HEK293 (cell line): ENCODE results near the gene TNFRSF6B.

Experiments
- CTCF ChIA-PET: fragments of 350-600 bp; formaldehyde crosslinking; extraction: SDS; loops from one replicate; lab custom pipeline; 2021; ENCODE audit warnings: antibody characterized with exemption; lab: Yijun Ruan, JAX
- POLR2A ChIA-PET: fragments of 300-600 bp; formaldehyde crosslinking; extraction: SDS; loops from one replicate; lab custom pipeline; 2020; ENCODE audit warnings: antibody characterized with exemption, inconsistent platforms; lab: Yijun Ruan, JAX
- H3K27ac ChIP-seq: fragments of 200-500 bp; sonication (Bioruptor generic); 2 replicates; pipeline ENCODE4 v1.5.1; 2014; ENCODE audit warnings: low read depth, low read length, control low read depth, inconsistent platforms; ENCODE audit errors: extremely low read depth
- H3K36me3 ChIP-seq, 2 experiments: fragments of 200-500 bp in 1 of 2; sonication (Bioruptor generic) in 1 of 2; 1 replicate in 1 of 2; 2 replicates in 1 of 2; pipeline ENCODE4 v1.5.1; 2014 to 2017; ENCODE audit warnings: inconsistent platforms in 2 of 2, low read length in 2 of 2; ENCODE audit not compliant: control insufficient read depth in 2 of 2, insufficient read depth in 1 of 2
- H3K4me1 ChIP-seq: fragments of 200-500 bp; sonication (Bioruptor generic); 2 replicates; pipeline ENCODE4 v1.5.1; 2014; ENCODE audit warnings: mild to moderate bottlenecking, low read length, inconsistent platforms; ENCODE audit not compliant: control insufficient read depth, insufficient read depth
- H3K4me3 ChIP-seq: 2 replicates; pipeline ENCODE4 v1.5.1; 2011; ENCODE audit warnings: low read depth, mild to moderate bottlenecking, control low read depth, low read length, moderate library complexity
- H3K9me3 ChIP-seq: fragments of 200-500 bp; sonication (Bioruptor generic); 2 replicates; pipeline ENCODE4 v1.5.1; 2014; ENCODE audit warnings: low read depth, low read length, inconsistent platforms; ENCODE audit not compliant: control insufficient read depth, insufficient read depth
- KLF10 ChIP-seq: fragments of 450-650 bp; IDR thresholded peaks from 2 replicates; pipeline ENCODE4 v1.5.1; 2018; ENCODE audit warnings: missing biosample characterization, mild to moderate bottlenecking, missing genetic modification characterization
- SCRT2 ChIP-seq: fragments of 450-650 bp; formaldehyde crosslinking; IDR thresholded peaks from 2 replicates; pipeline ENCODE4 v1.5.1; 2016; ENCODE audit warnings: missing biosample characterization, missing genetic modification characterization
- ZBTB17 ChIP-seq: fragments of 450-650 bp; formaldehyde crosslinking; IDR thresholded peaks from 2 replicates; pipeline ENCODE4 v1.5.1; 2016; ENCODE audit warnings: missing biosample characterization, missing genetic modification characterization
- ZNF132 ChIP-seq: fragments of 450-650 bp; formaldehyde crosslinking; IDR thresholded peaks from 2 replicates; pipeline ENCODE4 v1.5.1; 2017; ENCODE audit warnings: missing biosample characterization, missing genetic modification characterization, borderline replicate concordance
- ZNF221 ChIP-seq: fragments of 450-650 bp; formaldehyde crosslinking; IDR thresholded peaks from 2 replicates; pipeline ENCODE4 v1.5.1; 2017; ENCODE audit warnings: missing biosample characterization, missing genetic modification characterization, borderline replicate concordance
- ZNF223 ChIP-seq: fragments of 450-650 bp; formaldehyde crosslinking; IDR thresholded peaks from 2 replicates; pipeline ENCODE4 v1.5.1; 2016; ENCODE audit warnings: missing biosample characterization, missing genetic modification characterization
- ZNF302 ChIP-seq: fragments of 450-650 bp; formaldehyde crosslinking; IDR thresholded peaks from 2 replicates; pipeline ENCODE4 v1.5.1; 2016; ENCODE audit warnings: missing biosample characterization, missing genetic modification characterization, low read depth
- ZNF341 ChIP-seq: fragments of 450-650 bp; formaldehyde crosslinking; IDR thresholded peaks from 2 replicates; pipeline ENCODE4; 2016; ENCODE audit warnings: low read depth, missing biosample characterization, missing genetic modification characterization
- ZNF404 ChIP-seq: fragments of 450-650 bp; formaldehyde crosslinking; IDR thresholded peaks from 2 replicates; pipeline ENCODE4 v1.5.1; 2017; ENCODE audit warnings: missing biosample characterization, missing genetic modification characterization
- ZNF510 ChIP-seq: fragments of 450-650 bp; formaldehyde crosslinking; IDR thresholded peaks from 2 replicates; pipeline ENCODE4 v1.5.1; 2018; ENCODE audit warnings: mild to moderate bottlenecking, missing genetic modification characterization, missing biosample characterization; ENCODE audit not compliant: insufficient replicate concordance
- ZNF514 ChIP-seq: fragments of 450-650 bp; formaldehyde crosslinking; IDR thresholded peaks from 2 replicates; pipeline ENCODE4 v1.5.1; 2016; ENCODE audit warnings: missing biosample characterization, missing genetic modification characterization
- ZNF548 ChIP-seq: fragments of 450-650 bp; formaldehyde crosslinking; IDR thresholded peaks from 2 replicates; pipeline ENCODE4 v1.5.1; 2016; ENCODE audit warnings: missing biosample characterization, missing genetic modification characterization
- ZNF571 ChIP-seq: fragments of 450-650 bp; formaldehyde crosslinking; IDR thresholded peaks from 2 replicates; pipeline ENCODE4 v1.5.0; 2017; ENCODE audit warnings: missing biosample characterization, missing genetic modification characterization
- ZNF596 ChIP-seq: fragments of 450-650 bp; IDR thresholded peaks from 2 replicates; pipeline ENCODE4 v1.5.0; 2018; ENCODE audit warnings: missing biosample characterization, mild to moderate bottlenecking, missing genetic modification characterization, moderate library complexity
- ZNF654 ChIP-seq: fragments of 450-650 bp; formaldehyde crosslinking; IDR thresholded peaks from 2 replicates; pipeline ENCODE4 v1.5.1; 2016; ENCODE audit warnings: low read depth, missing biosample characterization, missing genetic modification characterization
- ZNF776 ChIP-seq: fragments of 450-650 bp; formaldehyde crosslinking; IDR thresholded peaks from 2 replicates; pipeline ENCODE4 v1.5.0; 2017; ENCODE audit warnings: missing biosample characterization, missing genetic modification characterization, borderline replicate concordance
- TF ChIP-seq, protein P1 (sequence below): fragments of 450-650 bp; formaldehyde crosslinking; IDR thresholded peaks from 2 replicates; pipeline ENCODE4 v1.5.1; 2016; ENCODE audit warnings: missing biosample characterization, missing genetic modification characterization
- TF ChIP-seq, protein P2 (sequence below): fragments of 450-650 bp; formaldehyde crosslinking; IDR thresholded peaks from 2 replicates; pipeline ENCODE4 v1.5.1; 2016; ENCODE audit warnings: missing biosample characterization, missing genetic modification characterization
- TF ChIP-seq, protein P3 (sequence below): fragments of 450-650 bp; formaldehyde crosslinking; IDR thresholded peaks from 2 replicates; pipeline ENCODE4 v1.5.1; 2016; ENCODE audit warnings: missing biosample characterization, missing genetic modification characterization, borderline replicate concordance
- TF ChIP-seq, protein P4 (sequence below): fragments of 450-650 bp; formaldehyde crosslinking; IDR thresholded peaks from 2 replicates; pipeline ENCODE4 v1.5.1; 2016; ENCODE audit warnings: missing biosample characterization, missing genetic modification characterization, low read depth
- TF ChIP-seq, protein P5 (sequence below): fragments of 450-650 bp; formaldehyde crosslinking; IDR thresholded peaks from 2 replicates; pipeline ENCODE4 v1.5.1; 2017; ENCODE audit warnings: missing biosample characterization, missing genetic modification characterization
- TF ChIP-seq, protein P6 (sequence below): fragments of 450-650 bp; IDR thresholded peaks from 2 replicates; pipeline ENCODE4 v1.5.1; 2018; ENCODE audit warnings: missing biosample characterization, missing genetic modification characterization
- TF ChIP-seq, protein P7 (sequence below): fragments of 450-650 bp; formaldehyde crosslinking; IDR thresholded peaks from 2 replicates; pipeline ENCODE4 v1.5.1; 2016; ENCODE audit warnings: missing biosample characterization, missing genetic modification characterization

TNFRSF6B gene

DNA sequence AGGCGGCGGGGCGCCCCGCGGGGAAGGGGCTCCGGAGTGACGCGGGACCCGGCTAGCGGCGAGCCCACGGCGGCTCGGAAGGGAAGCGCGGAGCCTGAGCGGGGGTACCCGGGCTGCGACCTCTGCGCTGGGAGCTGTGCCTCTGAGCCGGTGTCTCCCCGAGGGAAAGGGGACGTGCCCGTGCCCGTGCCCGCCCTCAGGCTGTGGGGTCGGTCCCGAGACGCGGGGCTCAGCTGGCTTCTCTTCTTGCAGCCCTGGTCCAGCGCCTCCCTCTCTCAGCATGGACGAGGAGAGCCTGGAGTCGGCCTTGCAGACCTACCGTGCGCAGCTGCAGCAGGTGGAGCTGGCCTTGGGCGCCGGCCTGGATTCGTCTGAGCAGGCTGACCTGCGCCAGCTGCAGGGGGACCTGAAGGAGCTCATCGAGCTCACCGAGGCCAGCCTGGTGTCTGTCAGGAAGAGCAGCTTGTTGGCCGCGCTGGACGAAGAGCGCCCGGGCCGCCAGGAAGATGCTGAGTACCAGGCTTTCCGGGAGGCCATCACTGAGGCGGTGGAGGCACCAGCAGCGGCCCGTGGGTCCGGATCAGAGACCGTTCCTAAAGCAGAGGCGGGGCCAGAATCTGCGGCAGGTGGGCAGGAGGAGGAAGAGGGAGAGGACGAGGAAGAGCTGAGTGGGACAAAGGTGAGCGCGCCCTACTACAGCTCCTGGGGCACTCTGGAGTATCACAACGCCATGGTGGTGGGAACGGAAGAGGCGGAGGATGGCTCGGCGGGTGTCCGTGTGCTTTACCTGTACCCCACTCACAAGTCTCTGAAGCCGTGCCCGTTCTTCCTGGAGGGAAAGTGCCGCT is 12.1 kb downstream of the TNFRSF6B start:
- POLR2A ChIA-PET = interaction anchor here (0.5 to 3.3 kb wide), 15 partner anchors 10 to 272 kb away, joined by 3 to 16 read pairs (median 6); partner anchors contain the start of genes DNAJC5, LIME1, PRPF6 and RTEL1
- H3K4me1 ChIP-seq = 0 out of 2 replicates have a peak, but pooled peaks cover 3% of the 10 kb centered on the region
- peaks cover 39 to 72% of the 10 kb centered on the region in 2 experiments for H3K36me3 ChIP-seq
- CTCF ChIA-PET = interaction anchor here (0.6 to 0.8 kb wide), 6 partner anchors 25 to 1069 kb away, joined by 3 to 4 read pairs (median 3); no protein-coding TSS in a partner anchor
- H3K9me3 ChIP-seq = no peaks in the 10 kb centered on the region
- H3K27ac ChIP-seq = peak overlapping the region; percentile 71; the same call in 1 of the 2 replicates
- H3K4me3 ChIP-seq = peak overlapping the region; percentile 81
- TF ChIP-seq, protein P1, sequence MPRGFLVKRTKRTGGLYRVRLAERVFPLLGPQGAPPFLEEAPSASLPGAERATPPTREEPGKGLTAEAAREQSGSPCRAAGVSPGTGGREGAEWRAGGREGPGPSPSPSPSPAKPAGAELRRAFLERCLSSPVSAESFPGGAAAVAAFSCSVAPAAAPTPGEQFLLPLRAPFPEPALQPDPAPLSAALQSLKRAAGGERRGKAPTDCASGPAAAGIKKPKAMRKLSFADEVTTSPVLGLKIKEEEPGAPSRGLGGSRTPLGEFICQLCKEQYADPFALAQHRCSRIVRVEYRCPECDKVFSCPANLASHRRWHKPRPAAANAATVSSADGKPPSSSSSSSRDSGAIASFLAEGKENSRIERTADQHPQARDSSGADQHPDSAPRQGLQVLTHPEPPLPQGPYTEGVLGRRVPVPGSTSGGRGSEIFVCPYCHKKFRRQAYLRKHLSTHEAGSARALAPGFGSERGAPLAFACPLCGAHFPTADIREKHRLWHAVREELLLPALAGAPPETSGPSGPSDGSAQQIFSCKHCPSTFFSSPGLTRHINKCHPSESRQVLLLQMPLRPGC (tag by site-specific recombination) = no peak
- TF ChIP-seq ZNF510 (tag by site-specific recombination) = no peak
- TF ChIP-seq ZNF596 (tag by site-specific recombination) = no peak
- no peak for TF ChIP-seq ZNF654 (tag by site-specific recombination)
- peak; percentile 30 for TF ChIP-seq SCRT2 (tag by site-specific recombination)
- no peak for TF ChIP-seq ZNF223 (tag by site-specific recombination)
- TF ChIP-seq ZNF221 (tag by site-specific recombination) = no peak
- TF ChIP-seq, protein P2, sequence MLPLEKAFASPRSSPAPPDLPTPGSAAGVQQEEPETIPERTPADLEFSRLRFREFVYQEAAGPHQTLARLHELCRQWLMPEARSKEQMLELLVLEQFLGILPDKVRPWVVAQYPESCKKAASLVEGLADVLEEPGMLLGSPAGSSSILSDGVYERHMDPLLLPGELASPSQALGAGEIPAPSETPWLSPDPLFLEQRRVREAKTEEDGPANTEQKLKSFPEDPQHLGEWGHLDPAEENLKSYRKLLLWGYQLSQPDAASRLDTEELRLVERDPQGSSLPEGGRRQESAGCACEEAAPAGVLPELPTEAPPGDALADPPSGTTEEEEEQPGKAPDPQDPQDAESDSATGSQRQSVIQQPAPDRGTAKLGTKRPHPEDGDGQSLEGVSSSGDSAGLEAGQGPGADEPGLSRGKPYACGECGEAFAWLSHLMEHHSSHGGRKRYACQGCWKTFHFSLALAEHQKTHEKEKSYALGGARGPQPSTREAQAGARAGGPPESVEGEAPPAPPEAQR (tag by site-specific recombination) = no peak
- TF ChIP-seq, protein P3, sequence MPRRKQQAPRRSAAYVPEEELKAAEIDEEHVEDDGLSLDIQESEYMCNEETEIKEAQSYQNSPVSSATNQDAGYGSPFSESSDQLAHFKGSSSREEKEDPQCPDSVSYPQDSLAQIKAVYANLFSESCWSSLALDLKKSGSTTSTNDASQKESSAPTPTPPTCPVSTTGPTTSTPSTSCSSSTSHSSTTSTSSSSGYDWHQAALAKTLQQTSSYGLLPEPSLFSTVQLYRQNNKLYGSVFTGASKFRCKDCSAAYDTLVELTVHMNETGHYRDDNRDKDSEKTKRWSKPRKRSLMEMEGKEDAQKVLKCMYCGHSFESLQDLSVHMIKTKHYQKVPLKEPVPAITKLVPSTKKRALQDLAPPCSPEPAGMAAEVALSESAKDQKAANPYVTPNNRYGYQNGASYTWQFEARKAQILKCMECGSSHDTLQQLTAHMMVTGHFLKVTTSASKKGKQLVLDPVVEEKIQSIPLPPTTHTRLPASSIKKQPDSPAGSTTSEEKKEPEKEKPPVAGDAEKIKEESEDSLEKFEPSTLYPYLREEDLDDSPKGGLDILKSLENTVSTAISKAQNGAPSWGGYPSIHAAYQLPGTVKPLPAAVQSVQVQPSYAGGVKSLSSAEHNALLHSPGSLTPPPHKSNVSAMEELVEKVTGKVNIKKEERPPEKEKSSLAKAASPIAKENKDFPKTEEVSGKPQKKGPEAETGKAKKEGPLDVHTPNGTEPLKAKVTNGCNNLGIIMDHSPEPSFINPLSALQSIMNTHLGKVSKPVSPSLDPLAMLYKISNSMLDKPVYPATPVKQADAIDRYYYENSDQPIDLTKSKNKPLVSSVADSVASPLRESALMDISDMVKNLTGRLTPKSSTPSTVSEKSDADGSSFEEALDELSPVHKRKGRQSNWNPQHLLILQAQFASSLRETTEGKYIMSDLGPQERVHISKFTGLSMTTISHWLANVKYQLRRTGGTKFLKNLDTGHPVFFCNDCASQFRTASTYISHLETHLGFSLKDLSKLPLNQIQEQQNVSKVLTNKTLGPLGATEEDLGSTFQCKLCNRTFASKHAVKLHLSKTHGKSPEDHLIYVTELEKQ (tag by site-specific recombination) = no peak
- no peak for TF ChIP-seq ZNF514 (tag by site-specific recombination)
- no peak for TF ChIP-seq ZNF571 (tag by site-specific recombination)
- TF ChIP-seq, protein P4, sequence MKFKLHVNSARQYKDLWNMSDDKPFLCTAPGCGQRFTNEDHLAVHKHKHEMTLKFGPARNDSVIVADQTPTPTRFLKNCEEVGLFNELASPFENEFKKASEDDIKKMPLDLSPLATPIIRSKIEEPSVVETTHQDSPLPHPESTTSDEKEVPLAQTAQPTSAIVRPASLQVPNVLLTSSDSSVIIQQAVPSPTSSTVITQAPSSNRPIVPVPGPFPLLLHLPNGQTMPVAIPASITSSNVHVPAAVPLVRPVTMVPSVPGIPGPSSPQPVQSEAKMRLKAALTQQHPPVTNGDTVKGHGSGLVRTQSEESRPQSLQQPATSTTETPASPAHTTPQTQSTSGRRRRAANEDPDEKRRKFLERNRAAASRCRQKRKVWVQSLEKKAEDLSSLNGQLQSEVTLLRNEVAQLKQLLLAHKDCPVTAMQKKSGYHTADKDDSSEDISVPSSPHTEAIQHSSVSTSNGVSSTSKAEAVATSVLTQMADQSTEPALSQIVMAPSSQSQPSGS (tag by site-specific recombination) = no peak
- no peak for TF ChIP-seq ZNF404 (tag by site-specific recombination)
- no peak for TF ChIP-seq KLF10 (tag by site-specific recombination)
- TF ChIP-seq, protein P5, sequence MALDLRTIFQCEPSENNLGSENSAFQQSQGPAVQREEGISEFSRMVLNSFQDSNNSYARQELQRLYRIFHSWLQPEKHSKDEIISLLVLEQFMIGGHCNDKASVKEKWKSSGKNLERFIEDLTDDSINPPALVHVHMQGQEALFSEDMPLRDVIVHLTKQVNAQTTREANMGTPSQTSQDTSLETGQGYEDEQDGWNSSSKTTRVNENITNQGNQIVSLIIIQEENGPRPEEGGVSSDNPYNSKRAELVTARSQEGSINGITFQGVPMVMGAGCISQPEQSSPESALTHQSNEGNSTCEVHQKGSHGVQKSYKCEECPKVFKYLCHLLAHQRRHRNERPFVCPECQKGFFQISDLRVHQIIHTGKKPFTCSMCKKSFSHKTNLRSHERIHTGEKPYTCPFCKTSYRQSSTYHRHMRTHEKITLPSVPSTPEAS = no peak
- peak; percentile 16; the same call in 1 of the 2 replicates for TF ChIP-seq ZBTB17
- no peak for TF ChIP-seq ZNF776 (tag by site-specific recombination)
- TF ChIP-seq ZNF548 (tag by site-specific recombination) = no peak
- TF ChIP-seq, protein P6, sequence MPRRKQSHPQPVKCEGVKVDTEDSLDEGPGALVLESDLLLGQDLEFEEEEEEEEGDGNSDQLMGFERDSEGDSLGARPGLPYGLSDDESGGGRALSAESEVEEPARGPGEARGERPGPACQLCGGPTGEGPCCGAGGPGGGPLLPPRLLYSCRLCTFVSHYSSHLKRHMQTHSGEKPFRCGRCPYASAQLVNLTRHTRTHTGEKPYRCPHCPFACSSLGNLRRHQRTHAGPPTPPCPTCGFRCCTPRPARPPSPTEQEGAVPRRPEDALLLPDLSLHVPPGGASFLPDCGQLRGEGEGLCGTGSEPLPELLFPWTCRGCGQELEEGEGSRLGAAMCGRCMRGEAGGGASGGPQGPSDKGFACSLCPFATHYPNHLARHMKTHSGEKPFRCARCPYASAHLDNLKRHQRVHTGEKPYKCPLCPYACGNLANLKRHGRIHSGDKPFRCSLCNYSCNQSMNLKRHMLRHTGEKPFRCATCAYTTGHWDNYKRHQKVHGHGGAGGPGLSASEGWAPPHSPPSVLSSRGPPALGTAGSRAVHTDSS (tag by site-specific recombination) = no peak
- TF ChIP-seq ZNF132 (tag by site-specific recombination) = no peak
- TF ChIP-seq ZNF341 = peak; percentile 66
- TF ChIP-seq, protein P7, sequence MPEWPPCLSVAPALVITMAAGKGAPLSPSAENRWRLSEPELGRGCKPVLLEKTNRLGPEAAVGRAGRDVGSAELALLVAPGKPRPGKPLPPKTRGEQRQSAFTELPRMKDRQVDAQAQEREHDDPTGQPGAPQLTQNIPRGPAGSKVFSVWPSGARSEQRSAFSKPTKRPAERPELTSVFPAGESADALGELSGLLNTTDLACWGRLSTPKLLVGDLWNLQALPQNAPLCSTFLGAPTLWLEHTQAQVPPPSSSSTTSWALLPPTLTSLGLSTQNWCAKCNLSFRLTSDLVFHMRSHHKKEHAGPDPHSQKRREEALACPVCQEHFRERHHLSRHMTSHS (tag by site-specific recombination) = no peak
- TF ChIP-seq ZNF302 (tag by site-specific recombination) = no peak
